RWPE1 (cell line): ENCODE measurements around the gene SF1.

Source experiments
- CTCF ChIA-PET: fragments of 350-600 bp; sonication (Branson Sonifier 250); formaldehyde crosslinking; extraction: SDS; loops from one replicate; lab custom pipeline; 2021; lab: Yijun Ruan, JAX
- POLR2A ChIA-PET: fragments of 400-600 bp; formaldehyde crosslinking; extraction: SDS; loops from one replicate; lab custom pipeline; 2020; ENCODE audit warnings: antibody characterized with exemption; ENCODE audit not compliant: low non-redundant PET; lab: Yijun Ruan, JAX
- DNase-seq: peaks from one replicate; pipeline ENCODE4 v3.0.0; 2012; ENCODE audit warnings: low spot score
- H3K27ac ChIP-seq: fragments of 450-650 bp; 2 replicates; pipeline ENCODE4 v1.5.1; 2017
- CTCF ChIP-seq: fragments of 450-650 bp; conservative IDR thresholded peaks from 2 replicates; pipeline ENCODE4 v1.5.1; 2017; ENCODE audit warnings: low read depth, mild to moderate bottlenecking

The SF1 gene

GRCh38 chr11:64729851-64730382 lies 48.4 kb downstream of the SF1 start:
- H3K27ac ChIP-seq, result no peak overlapping the region
- ChIA-PET CTCF (interaction anchor here (1.2 kb wide), 2 partner anchors 12 to 14 kb away, joined by 3 to 4 read pairs; partner anchors contain the start of gene RASGRP2), POLR2A (no interaction called here)
- DNase-seq, result no peak
- TF ChIP-seq CTCF, result no peak

DNA sequence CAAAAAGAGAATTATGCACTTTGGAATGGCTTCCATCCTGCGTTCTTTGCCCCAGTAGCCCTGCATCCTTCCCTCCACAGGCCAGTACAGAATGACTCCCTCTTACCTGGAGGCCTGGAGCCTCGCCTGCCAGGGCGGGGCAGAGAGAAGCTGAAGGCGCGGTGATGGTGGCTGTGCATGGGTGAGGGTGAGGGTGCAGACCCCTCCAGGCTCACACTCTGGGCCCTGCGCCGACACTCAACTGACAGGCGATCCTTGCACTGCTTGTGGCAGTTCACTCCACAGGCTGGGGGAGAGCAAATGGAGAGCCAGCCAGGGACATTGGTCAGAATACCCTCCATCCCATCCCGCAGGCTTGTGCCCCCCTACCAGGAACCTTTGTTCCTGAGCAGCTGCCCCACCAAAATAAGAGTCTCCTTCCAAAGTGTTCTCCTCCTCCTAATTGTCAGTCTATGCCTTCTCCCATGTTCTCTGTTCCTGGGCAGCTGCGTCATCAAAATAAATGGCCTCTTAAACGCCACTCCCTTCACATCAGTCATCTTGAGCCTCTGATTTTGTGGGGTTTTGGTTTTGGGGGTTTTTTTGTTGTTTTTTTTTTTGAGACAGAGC lies 49.5 kb downstream of the SF1 start:
- ChIA-PET CTCF (interaction anchor here (1.2 kb wide), 1 partner anchor 15 kb away, joined by 3 read pairs; the partner anchor contains the start of gene RASGRP2), POLR2A (no interaction called here)
- TF ChIP-seq CTCF, result no peak
- no peak overlapping the region for H3K27ac ChIP-seq
- DNase-seq, result no peak

DNA sequence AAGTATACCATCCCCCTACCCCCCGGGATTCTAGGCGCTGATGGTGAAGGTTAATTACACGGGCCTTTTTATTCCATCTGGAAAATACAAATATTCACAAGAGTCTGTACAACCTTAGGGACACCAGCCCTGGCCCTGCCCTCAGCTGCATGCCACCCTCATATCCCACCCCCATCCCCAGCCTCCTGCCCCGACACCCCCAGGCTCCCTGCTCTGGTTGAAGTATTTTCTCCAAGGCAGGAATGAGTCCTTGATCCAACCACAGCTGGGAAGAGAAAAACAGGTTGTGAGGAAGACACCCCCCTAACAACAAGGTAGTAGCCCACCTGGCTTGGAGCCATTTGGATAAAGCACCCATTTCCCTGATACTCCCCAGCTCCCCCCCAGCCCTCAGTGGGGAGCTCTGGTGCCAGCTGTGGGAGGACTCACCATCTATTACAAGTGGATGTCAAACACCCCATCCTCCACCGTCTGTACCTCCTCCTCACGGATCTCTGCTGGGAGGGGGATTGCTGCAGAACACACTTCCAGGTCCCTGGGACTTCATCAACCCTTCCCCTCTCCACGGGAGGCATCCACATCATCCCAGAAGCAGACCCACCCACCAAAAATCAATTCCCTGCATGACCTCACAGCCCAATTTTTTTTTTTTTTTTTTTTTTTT lies 51.3 kb downstream of the SF1 start:
- CTCF ChIA-PET, result interaction anchor here (0.6 to 0.7 kb wide), 4 partner anchors 76 to 320 kb away, joined by 3 to 5 read pairs (median 4); no protein-coding TSS in a partner anchor
- TF ChIP-seq CTCF, result no peak
- H3K27ac ChIP-seq, result no peak overlapping the region
- no peak for DNase-seq
- POLR2A ChIA-PET, result no interaction called here

DNA sequence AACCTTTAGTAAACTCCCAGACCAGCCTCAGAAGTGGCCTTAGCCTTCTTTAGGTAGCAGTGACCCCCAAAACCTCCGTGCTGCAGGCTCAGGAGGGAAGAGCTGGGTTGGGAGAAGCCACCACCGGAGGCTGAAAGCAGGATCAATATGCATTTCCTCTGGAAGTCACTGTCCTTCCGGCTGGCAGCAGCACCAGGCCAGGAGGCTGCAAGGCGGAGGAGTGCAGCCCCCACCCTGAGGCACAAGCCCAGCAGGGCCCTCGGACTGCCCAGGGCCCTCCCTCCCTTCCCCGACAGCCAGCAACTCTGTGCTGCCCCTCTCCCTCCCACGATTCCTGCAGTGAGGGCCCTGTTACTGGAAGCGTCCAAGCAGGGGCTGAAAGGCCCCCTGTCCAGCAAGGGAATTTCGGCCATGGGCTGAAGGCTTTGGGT lies 52.1 kb downstream of the SF1 start:
- CTCF ChIA-PET, result interaction anchor here (0.9 kb wide), 1 partner anchor 33 kb away, joined by 3 read pairs; no protein-coding TSS in a partner anchor
- no peak for DNase-seq
- TF ChIP-seq CTCF, result no peak
- POLR2A ChIA-PET, result no interaction called here
- no peak overlapping the region for H3K27ac ChIP-seq

- no peak for DNase-seq
- TF ChIP-seq CTCF, result no peak
- ChIA-PET POLR2A (no interaction called here), CTCF (interaction anchor here (0.9 to 1.3 kb wide), 2 partner anchors 30 to 46 kb away, joined by 3 to 4 read pairs; no protein-coding TSS in a partner anchor)
- H3K27ac ChIP-seq, result no peak overlapping the region
Measured at GRCh38 chr11:64724863-64725532, 53.3 kb downstream of the SF1 start.
